CD14-positive monocyte (primary cell): Measurements from ENCODE around the gene RAPH1. TPM values are rescaled to one million over a fixed set of nuclear protein-coding genes. Genes with fewer than 3 reads are reported as not detected.
A peak's percentile ranks its signal among the peaks of the same experiment; 100 is the strongest.
"Not testable (repeated sequence)": the region's sequence is repeated elsewhere in the genome, so short reads cannot be mapped to it uniquely, and the experiment has no call there.

ENCODE experiments used
- DNase-seq, 3 donors: peaks; one replicate each; pipeline ENCODE4 v3.0.0-alpha.2; 2011 to 2022
- H2AFZ ChIP-seq: 2 replicates; pipeline ENCODE4 v1.6.0; 2012; ENCODE audit warnings: mild to moderate bottlenecking, low read depth, low read length, inconsistent platforms; ENCODE audit not compliant: insufficient read depth, poor library complexity, severe bottlenecking
- H3K27ac ChIP-seq, 2 donors: 1 replicate in 1 of 2; 2 replicates in 1 of 2; pipeline ENCODE4 v1.5.1; 2012 to 2013; ENCODE audit warnings: low read length in 2 of 2, control low read depth in 1 of 2, inconsistent platforms in 1 of 2, low read depth in 1 of 2, mild to moderate bottlenecking in 1 of 2
- H3K27me3 ChIP-seq, 2 donors: one replicate each; pipeline versions ENCODE4 v1.6.0 to v1.6.1; 2011 to 2013; ENCODE audit warnings: low read length in 2 of 2; ENCODE audit not compliant: control insufficient read depth in 2 of 2, insufficient read depth in 2 of 2
- H3K36me3 ChIP-seq, 2 donors: replicated peaks in 1 of 2; 1 replicate in 1 of 2; 2 replicates in 1 of 2; pipeline versions ENCODE4 v1.5.1 to v1.6.1; 2012 to 2013; ENCODE audit warnings: low read length in 2 of 2, control low read depth in 1 of 2, inconsistent platforms in 1 of 2, mild to moderate bottlenecking in 1 of 2; ENCODE audit not compliant: insufficient read depth in 2 of 2, control insufficient read depth in 1 of 2
- H3K4me1 ChIP-seq, 2 donors: 1 replicate in 1 of 2; 2 replicates in 1 of 2; pipeline versions ENCODE4 v1.5.1 to v1.6.1; 2012 to 2013; ENCODE audit warnings: low read length in 2 of 2, control low read depth in 1 of 2, inconsistent platforms in 1 of 2, mild to moderate bottlenecking in 1 of 2, moderate library complexity in 1 of 2; ENCODE audit not compliant: insufficient read depth in 2 of 2, control insufficient read depth in 1 of 2
- H3K4me2 ChIP-seq: replicated peaks from 2 replicates; pipeline ENCODE3; 2012; ENCODE audit warnings: low read length, moderate library complexity, mild to moderate bottlenecking; ENCODE audit not compliant: poor library complexity, severe bottlenecking; ENCODE audit errors: extremely low read depth
- H3K4me3 ChIP-seq, 3 experiments: fragments of 200-600 bp in 1 of 3; sonication (generic) in 1 of 3; replicated peaks in 1 of 3; 1 replicate in 2 of 3; 2 replicates in 1 of 3; pipeline ENCODE4 v1.5.1; 2011 to 2013; ENCODE audit warnings: low read length in 3 of 3, mild to moderate bottlenecking in 3 of 3, control low read depth in 2 of 3, low read depth in 2 of 3, inconsistent platforms in 1 of 3, moderate library complexity in 1 of 3
- H3K79me2 ChIP-seq: 2 replicates; pipeline ENCODE4 v1.6.0; 2012; ENCODE audit warnings: mild to moderate bottlenecking, control low read depth, inconsistent platforms, low read length, moderate library complexity; ENCODE audit not compliant: insufficient read depth
- H3K9ac ChIP-seq: 2 replicates; pipeline ENCODE4 v1.6.0; 2017; ENCODE audit warnings: low read length, mild to moderate bottlenecking; ENCODE audit not compliant: insufficient read depth, poor library complexity, severe bottlenecking
- H3K9me3 ChIP-seq, 2 donors: replicated peaks in 1 of 2; 1 replicate in 1 of 2; 2 replicates in 1 of 2; pipeline versions ENCODE4 v1.5.1 to v1.6.1; 2012 to 2013; ENCODE audit warnings: low read length in 2 of 2, control low read depth in 1 of 2; ENCODE audit not compliant: control insufficient read depth in 1 of 2, insufficient read depth in 1 of 2
- H4K20me1 ChIP-seq: 2 replicates; pipeline ENCODE4 v1.6.0; 2012; ENCODE audit warnings: mild to moderate bottlenecking, low read length, control low read depth, moderate library complexity; ENCODE audit not compliant: insufficient read depth
- H3K27ac Mint-ChIP-seq, 7 donors: one replicate each; pipeline ENCODE4 v1.8.0; 2020; ENCODE audit warnings: mild to moderate bottlenecking in 7 of 7, mixed read lengths in 7 of 7, moderate library complexity in 6 of 7, inconsistent platforms in 2 of 7
- H3K27me3 Mint-ChIP-seq, 3 donors: one replicate each; pipeline ENCODE4 v1.8.0; 2021 to 2022; ENCODE audit warnings: low read depth in 3 of 3, mild to moderate bottlenecking in 3 of 3, mixed read lengths in 3 of 3, moderate library complexity in 3 of 3, inconsistent platforms in 1 of 3
- H3K36me3 Mint-ChIP-seq, 2 donors: one replicate each; pipeline ENCODE4 v1.8.0; 2020; ENCODE audit warnings: mixed read lengths in 2 of 2, inconsistent platforms in 1 of 2, mild to moderate bottlenecking in 1 of 2
- H3K4me1 Mint-ChIP-seq: one replicate; pipeline ENCODE4 v1.8.0; 2020; ENCODE audit warnings: mild to moderate bottlenecking, mixed read lengths
- H3K4me3 Mint-ChIP-seq, 2 donors: one replicate each; pipeline ENCODE4 v1.8.0; 2020; ENCODE audit warnings: mild to moderate bottlenecking in 2 of 2, mixed read lengths in 2 of 2, moderate library complexity in 1 of 2
- H3K9me3 Mint-ChIP-seq, 7 donors: one replicate each; pipeline ENCODE4 v1.8.0; 2020 to 2022; ENCODE audit warnings: mixed read lengths in 7 of 7, mild to moderate bottlenecking in 6 of 7, moderate library complexity in 6 of 7, inconsistent platforms in 2 of 7
- CTCF ChIP-seq: fragments of 200-600 bp; IDR thresholded peaks from one replicate; pipeline ENCODE4 v1.8.0; 2022; ENCODE audit warnings: antibody characterized with exemption, mild to moderate bottlenecking
- whole genome bisulfite sequencing: methylation state at CpG from one replicate; pipeline ENCODE4 v1.1.5; 2013; ENCODE audit warnings: missing lambda C conversion rate; ENCODE audit not compliant: insufficient coverage; 5-methylcytosine and 5-hydroxymethylcytosine counted together
- intact Hi-C, 2 donors: fragments of 100-400 bp; cut with micrococcal nuclease; formaldehyde crosslinking; loops; one replicate each; pipeline versions ENCODE4 v1.15.0 to v1.15.1; 2023
- polyA plus RNA-seq, 3 donors: library from polyadenylated mRNA; depleted of rRNA in 1 of 3; unstranded in 2 of 3; stranded (reverse) in 1 of 3; fragments of 300-500 nt in 2 of 3; fragments of >200 nt in 1 of 3; fragmentation: Illumina TruSeq in 2 of 3; gene quantifications; 1 replicate in 2 of 3; 2 replicates in 1 of 3; pipeline ENCODE4 v1.2.3, GENCODE V29; 2012 to 2021

The RAPH1 gene
- polyA plus RNA-seq, 3 donors: 3.8 to 5.1 (median 4.5) TPM

GRCh38 chr2:203510941-203511305 lies 24.2 kb downstream of the RAPH1 start:
- no peaks in the 10 kb centered on the region for H3K79me2 ChIP-seq
- intact Hi-C loops: no loop called here

GRCh38 chr2:203510256-203510940 lies 24.7 kb downstream of the RAPH1 start:
- H3K9ac ChIP-seq: no peak overlapping the region
- Mint-ChIP-seq H3K27me3 (peaks cover 2 to 10% (median 8%) of the 10 kb centered on the region in 3 donors), H3K4me3 (no peak overlapping the region), H3K9me3 (peaks cover 0 to 11% (median under 1%) of the 10 kb centered on the region in 7 donors), H3K27ac (peak overlapping the region in 1 of 7 donors; percentile 60), H3K4me1 (peaks cover 8% of the 10 kb centered on the region), H3K36me3 (no peaks in the 10 kb centered on the region)
- H3K79me2 ChIP-seq: no peaks in the 10 kb centered on the region
- no peak for DNase-seq
- H3K9me3 ChIP-seq: peaks cover 0 to 3% of the 10 kb centered on the region in 2 donors
- no peak overlapping the region for H3K4me2 ChIP-seq
- H3K4me3 ChIP-seq: no peak overlapping the region
- no CpG with 5 or more reads among the region's 2 CpGs for WGBS
- intact Hi-C loops: no loop called here
- H2AFZ ChIP-seq: no peak overlapping the region
- no peak for TF ChIP-seq CTCF
- no peak overlapping the region for H3K27ac ChIP-seq
- no peaks in the 10 kb centered on the region for H3K27me3 ChIP-seq
- no peaks in the 10 kb centered on the region for H3K4me1 ChIP-seq
- no peaks in the 10 kb centered on the region for H3K36me3 ChIP-seq
- no peaks in the 10 kb centered on the region for H4K20me1 ChIP-seq

More at GRCh38 chr2:203510941-203511305, 24.2 kb downstream of the RAPH1 start:
- Histone ChIP-seq H3K4me2 (no peak overlapping the region), H2AFZ (no peak overlapping the region), H3K4me1 (no peaks in the 10 kb centered on the region), H3K9me3 (peaks cover 0 to under 1% of the 10 kb centered on the region in 2 donors), H3K27me3 (no peaks in the 10 kb centered on the region), H3K9ac (no peak overlapping the region), H3K36me3 (no peaks in the 10 kb centered on the region), H3K27ac (no peak overlapping the region), H3K4me3 (no peak overlapping the region), H4K20me1 (no peaks in the 10 kb centered on the region)
- Mint-ChIP-seq H3K27ac (no peak overlapping the region), H3K27me3 (peaks cover 2 to 10% (median 8%) of the 10 kb centered on the region in 3 donors), H3K9me3 (peaks cover 0 to 6% (median 0%) of the 10 kb centered on the region in 7 donors), H3K4me1 (peaks cover 8% of the 10 kb centered on the region), H3K36me3 (no peaks in the 10 kb centered on the region), H3K4me3 (no peak overlapping the region)
- WGBS: no CpG with 5 or more reads among the region's 1 CpG
- DNase-seq: no peak
- no peak for TF ChIP-seq CTCF

GRCh38 chr2:203503460-203503859 lies 31.6 kb downstream of the RAPH1 start:
- 100% methylated on average over 1 of the region's 1 CpG for WGBS
- H3K4me3 ChIP-seq, H3K27me3 ChIP-seq, H3K4me2 ChIP-seq, intact Hi-C loops, H3K9ac ChIP-seq, DNase-seq, H3K4me3 Mint-ChIP-seq, H3K36me3 ChIP-seq, H3K79me2 ChIP-seq, H2AFZ ChIP-seq, H3K27ac ChIP-seq, H3K27ac Mint-ChIP-seq, H4K20me1 ChIP-seq, H3K27me3 Mint-ChIP-seq: not testable (repeated sequence)
- Mint-ChIP-seq H3K9me3 (peaks cover 8 to 30% (median 16%) of the 10 kb centered on the region in 7 donors), H3K4me1 (peaks cover 29% of the 10 kb centered on the region), H3K36me3 (peaks cover 13 to 16% of the 10 kb centered on the region in 2 donors)
- peaks cover 8 to 14% of the 10 kb centered on the region in 2 donors for H3K9me3 ChIP-seq
- H3K4me1 ChIP-seq: peaks cover 29 to 32% of the 10 kb centered on the region in 2 donors
